Hepatocyte (in vitro differentiated cells): ENCODE results near the gene ATP5F1E. TPM values are rescaled to one million over a fixed set of nuclear protein-coding genes. Genes with fewer than 3 reads are reported as not detected.

ENCODE experiments used
- DNase-seq: peaks from one replicate; pipeline ENCODE4 v3.0.0-alpha.2; 2016; ENCODE audit warnings: low spot score
- H2AFZ ChIP-seq: fragments of 200-600 bp; sonication (generic); 2 replicates; pipeline ENCODE4 v1.6.0; 2016; ENCODE audit warnings: antibody characterized with exemption, mild to moderate bottlenecking
- H3K27ac ChIP-seq: fragments of 200-600 bp; sonication (generic); 2 replicates; pipeline ENCODE4 v1.5.1; 2016; ENCODE audit warnings: mild to moderate bottlenecking
- H3K27me3 ChIP-seq: fragments of 200-600 bp; sonication (generic); 2 replicates; pipeline ENCODE4 v1.6.1; 2016
- H3K36me3 ChIP-seq: fragments of 200-600 bp; sonication (generic); replicated peaks from 2 replicates; pipeline ENCODE4 v1.5.1; 2016; ENCODE audit warnings: low read depth; ENCODE audit not compliant: insufficient read depth
- H3K4me1 ChIP-seq: fragments of 200-600 bp; sonication (generic); 2 replicates; pipeline ENCODE4 v1.5.1; 2016; ENCODE audit warnings: mild to moderate bottlenecking, moderate library complexity; ENCODE audit not compliant: insufficient read depth
- H3K4me2 ChIP-seq: fragments of 200-600 bp; sonication (generic); 2 replicates; pipeline ENCODE4 v1.6.0; 2016
- H3K4me3 ChIP-seq: fragments of 200-600 bp; sonication (generic); 2 replicates; pipeline ENCODE4 v1.5.1; 2016; ENCODE audit warnings: mild to moderate bottlenecking
- H3K79me2 ChIP-seq: fragments of 200-600 bp; sonication (generic); 2 replicates; pipeline ENCODE4 v1.6.0; 2017; ENCODE audit warnings: mild to moderate bottlenecking
- H3K9me2 ChIP-seq: fragments of 200-600 bp; sonication (generic); replicated peaks from 2 replicates; pipeline ENCODE4 v1.6.0; 2017; ENCODE audit warnings: mild to moderate bottlenecking; ENCODE audit not compliant: insufficient read depth
- H3K9me3 ChIP-seq: fragments of 200-600 bp; sonication (generic); 2 replicates; pipeline ENCODE4 v1.5.1; 2016; ENCODE audit warnings: low read depth, mild to moderate bottlenecking
- H4K20me1 ChIP-seq: fragments of 200-600 bp; sonication (generic); 2 replicates; pipeline ENCODE4 v1.6.0; 2016; ENCODE audit warnings: mild to moderate bottlenecking; ENCODE audit not compliant: insufficient read depth, poor library complexity, severe bottlenecking
- EZH2 ChIP-seq: fragments of 200-600 bp; sonication (generic); IDR thresholded peaks from 2 replicates; pipeline ENCODE4 v1.6.1; 2016; ENCODE audit warnings: antibody characterized with exemption, mild to moderate bottlenecking, borderline replicate concordance
- EZH2phosphoT487 ChIP-seq: fragments of 200-600 bp; sonication (generic); IDR thresholded peaks from one replicate; pipeline ENCODE4 v1.6.1; 2018; ENCODE audit warnings: antibody characterized with exemption, mild to moderate bottlenecking, low read depth, moderate library complexity; ENCODE audit not compliant: unreplicated experiment, severe bottlenecking
- WGBS: methylation state at CpG from one replicate; pipeline ENCODE4 v1.1.6; 2016; ENCODE audit warnings: low lambda C conversion rate; ENCODE audit errors: missing lambda C conversion rate; 5-methylcytosine and 5-hydroxymethylcytosine counted together
- polyA plus RNA-seq: library from polyadenylated mRNA; unstranded; fragments of >200 nt; fragmentation: Nextera tagmentation; extraction: Ambion mirVana; gene quantifications from 2 replicates; pipeline ENCODE4 v1.2.1, GENCODE V29; 2016
- total RNA-seq: library from RNA; depleted of rRNA; stranded (reverse); fragments of >200 nt; gene quantifications from 2 replicates; pipeline ENCODE4 v1.2.3, GENCODE V29; 2014
- TF ChIP-seq, protein P1 (sequence below): fragments of 200-600 bp; sonication (generic); IDR thresholded peaks from 2 replicates; pipeline ENCODE4 v1.5.1; 2016; ENCODE audit warnings: antibody characterized with exemption, mild to moderate bottlenecking; ENCODE audit not compliant: poor library complexity

Gene ATP5F1E
- total and polyA plus RNA-seq, 2 experiments from 2014 or later: 32.9 to 227 TPM

DNA sequence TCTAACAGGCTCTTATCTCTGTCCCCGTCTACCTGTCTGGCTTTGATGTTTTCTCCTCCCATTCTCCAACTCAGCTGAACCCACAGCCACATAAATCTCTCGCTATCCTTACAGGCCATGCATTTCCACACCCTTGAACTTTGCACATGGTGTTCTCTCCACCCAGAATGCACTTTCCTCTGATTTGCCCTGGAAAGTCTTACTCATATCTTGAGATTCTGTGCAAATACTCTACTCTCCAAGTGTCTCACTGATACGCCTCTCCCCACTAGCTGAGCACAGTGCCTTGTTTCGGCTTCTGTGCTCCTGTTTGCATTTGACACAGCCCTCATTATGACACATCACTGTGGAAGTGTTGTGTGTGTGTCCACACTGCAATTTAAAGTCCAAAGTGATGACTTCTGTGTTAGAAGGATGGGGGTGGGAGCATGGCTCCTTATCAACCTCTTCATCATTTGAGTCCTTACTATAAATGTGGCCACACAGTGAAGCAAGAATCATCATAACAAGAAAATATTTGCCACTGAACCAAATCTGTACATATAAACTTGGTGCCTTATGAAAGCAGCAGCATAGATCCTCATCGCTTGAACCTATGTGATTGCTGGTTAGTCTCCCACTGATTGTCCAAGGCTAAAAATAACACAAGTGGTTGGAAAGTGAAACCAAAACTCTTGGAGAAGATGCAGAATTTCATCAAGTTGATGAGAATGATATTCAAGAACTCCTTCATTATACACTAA, 16.0 kb upstream of the ATP5F1E start:
- H3K9me2 ChIP-seq: no peaks in the 10 kb centered on the region
- 54% methylated on average over 5 of the region's 5 CpGs for WGBS
- no peak overlapping the region for H2AFZ ChIP-seq
- no peak for TF ChIP-seq EZH2
- TF ChIP-seq, protein P1, sequence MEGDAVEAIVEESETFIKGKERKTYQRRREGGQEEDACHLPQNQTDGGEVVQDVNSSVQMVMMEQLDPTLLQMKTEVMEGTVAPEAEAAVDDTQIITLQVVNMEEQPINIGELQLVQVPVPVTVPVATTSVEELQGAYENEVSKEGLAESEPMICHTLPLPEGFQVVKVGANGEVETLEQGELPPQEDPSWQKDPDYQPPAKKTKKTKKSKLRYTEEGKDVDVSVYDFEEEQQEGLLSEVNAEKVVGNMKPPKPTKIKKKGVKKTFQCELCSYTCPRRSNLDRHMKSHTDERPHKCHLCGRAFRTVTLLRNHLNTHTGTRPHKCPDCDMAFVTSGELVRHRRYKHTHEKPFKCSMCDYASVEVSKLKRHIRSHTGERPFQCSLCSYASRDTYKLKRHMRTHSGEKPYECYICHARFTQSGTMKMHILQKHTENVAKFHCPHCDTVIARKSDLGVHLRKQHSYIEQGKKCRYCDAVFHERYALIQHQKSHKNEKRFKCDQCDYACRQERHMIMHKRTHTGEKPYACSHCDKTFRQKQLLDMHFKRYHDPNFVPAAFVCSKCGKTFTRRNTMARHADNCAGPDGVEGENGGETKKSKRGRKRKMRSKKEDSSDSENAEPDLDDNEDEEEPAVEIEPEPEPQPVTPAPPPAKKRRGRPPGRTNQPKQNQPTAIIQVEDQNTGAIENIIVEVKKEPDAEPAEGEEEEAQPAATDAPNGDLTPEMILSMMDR: no peak
- TF ChIP-seq EZH2phosphoT487: no peak
- H3K4me2 ChIP-seq: peak overlapping the region; percentile 64
- no peaks in the 10 kb centered on the region for H3K79me2 ChIP-seq
- H4K20me1 ChIP-seq: no peaks in the 10 kb centered on the region
- H3K9me3 ChIP-seq: no peaks in the 10 kb centered on the region
- no peaks in the 10 kb centered on the region for H3K27me3 ChIP-seq
- peaks cover 20% of the 10 kb centered on the region for H3K4me1 ChIP-seq
- no peak overlapping the region for H3K4me3 ChIP-seq
- no peaks in the 10 kb centered on the region for H3K36me3 ChIP-seq
- H3K27ac ChIP-seq: peak overlapping the region; percentile 86
- peak; percentile 85 for DNase-seq

DNA sequence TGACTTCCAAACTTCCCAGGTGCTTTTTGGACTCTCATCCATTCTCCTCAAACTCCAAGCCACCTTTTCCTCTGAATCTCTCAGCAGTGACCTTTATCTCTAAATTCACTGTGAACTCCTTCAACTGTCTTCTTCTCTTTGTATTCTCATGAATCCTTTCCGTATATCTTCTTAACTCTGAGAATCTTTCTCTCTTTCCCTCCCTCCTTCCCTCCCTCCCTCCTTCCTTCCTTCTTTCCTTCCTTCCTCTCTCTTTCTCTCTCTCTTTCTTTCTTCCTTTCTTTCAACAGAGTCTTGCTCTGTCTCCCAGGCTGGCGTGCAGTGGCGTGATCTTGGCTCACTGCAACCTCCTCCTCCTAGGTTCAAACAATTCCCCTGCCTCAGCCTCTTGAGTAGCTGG, 14.7 kb upstream of the ATP5F1E start:
- peak overlapping the region; percentile 86 for H3K27ac ChIP-seq

DNA sequence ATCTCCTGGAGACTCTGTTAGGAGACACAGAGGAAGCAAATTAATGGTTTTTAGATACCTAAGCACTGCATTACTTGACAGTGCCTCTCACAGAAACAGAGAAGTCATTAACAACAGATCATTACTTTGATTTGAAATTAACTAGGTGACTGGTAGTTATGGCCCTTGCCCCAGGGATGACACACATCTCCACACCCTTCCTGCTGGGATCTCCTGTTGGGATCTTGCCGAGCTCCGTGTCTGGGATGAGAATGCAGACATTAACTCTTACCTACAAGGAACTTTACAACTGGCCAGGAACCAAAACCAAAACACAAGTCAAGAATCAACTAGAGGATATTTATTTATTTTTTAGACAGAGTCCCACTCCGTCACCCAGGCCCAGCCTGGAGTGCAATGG, 12.7 kb upstream of the ATP5F1E start:
- Histone ChIP-seq H3K4me2 (no peak overlapping the region), H3K27me3 (no peaks in the 10 kb centered on the region), H3K36me3 (no peaks in the 10 kb centered on the region), H3K4me1 (peaks cover 27% of the 10 kb centered on the region), H2AFZ (no peak overlapping the region), H3K9me2 (no peaks in the 10 kb centered on the region), H3K9me3 (no peaks in the 10 kb centered on the region), H4K20me1 (no peaks in the 10 kb centered on the region), H3K79me2 (peaks cover 25% of the 10 kb centered on the region), H3K27ac (no peak overlapping the region), H3K4me3 (no peak overlapping the region)
- no peak for DNase-seq
- WGBS: 62% methylated on average over 3 of the region's 3 CpGs
- TF ChIP-seq, protein P1: no peak
- TF ChIP-seq EZH2 (no peak), EZH2phosphoT487 (no peak)

More for the DNA sequence above, 14.7 kb upstream of the ATP5F1E start:
- TF ChIP-seq EZH2phosphoT487 (no peak), EZH2 (no peak)
- TF ChIP-seq, protein P1: no peak
- Histone ChIP-seq H3K36me3 (no peaks in the 10 kb centered on the region), H3K9me2 (no peaks in the 10 kb centered on the region), H3K4me2 (no peak overlapping the region), H3K9me3 (no peaks in the 10 kb centered on the region), H3K27me3 (no peaks in the 10 kb centered on the region), H3K4me1 (peaks cover 22% of the 10 kb centered on the region), H3K79me2 (peaks cover 7% of the 10 kb centered on the region), H4K20me1 (no peaks in the 10 kb centered on the region), H3K4me3 (no peak overlapping the region), H2AFZ (no peak overlapping the region)
- DNase-seq: no peak
- 90% methylated on average over 3 of the region's 3 CpGs for WGBS
